ENCODE results near the gene APOM.
A peak's percentile ranks its signal among the peaks of the same experiment; 100 is the strongest.

Gene APOM

GRCh38 chr6:31681135-31681671, 25.5 kb downstream of the APOM start:
- DNase-seq, result peak; percentile 54

GRCh38 chr6:31683591-31683990, 27.9 kb downstream of the APOM start:
- DNase-seq, result no peak

- no peak for DNase-seq
Measured at GRCh38 chr6:31686483-31686882, 30.8 kb downstream of the APOM start.

GRCh38 chr6:31687321-31687720, 31.6 kb downstream of the APOM start:
- no peak for DNase-seq

GRCh38 chr6:31687860-31688693, 32.4 kb downstream of the APOM start:
- DNase-seq, result no peak

- DNase-seq, result no peak
Measured at GRCh38 chr6:31689249-31690110, 33.8 kb downstream of the APOM start.

- no peak for DNase-seq
Measured at GRCh38 chr6:31690231-31691077, 34.8 kb downstream of the APOM start.

- DNase-seq, result no peak
Measured at GRCh38 chr6:31691078-31691463, 35.4 kb downstream of the APOM start.

- DNase-seq, result no peak
Measured at GRCh38 chr6:31691564-31692108, 35.9 kb downstream of the APOM start.

- no peak for DNase-seq
Measured at GRCh38 chr6:31692353-31692752, 36.7 kb downstream of the APOM start.

- DNase-seq, result no peak
Measured at GRCh38 chr6:31692886-31693285, 37.2 kb downstream of the APOM start.

GRCh38 chr6:31693535-31693934, 37.8 kb downstream of the APOM start:
- no peak for DNase-seq

- DNase-seq, result no peak
Measured at GRCh38 chr6:31697555-31697954, 41.9 kb downstream of the APOM start.

GRCh38 chr6:31700740-31701401, 45.2 kb downstream of the APOM start:
- no peak for DNase-seq

- no peak for DNase-seq
Measured at GRCh38 chr6:31701666-31702404, 46.1 kb downstream of the APOM start.

- no peak for DNase-seq
Measured at GRCh38 chr6:31702405-31702818, 46.7 kb downstream of the APOM start.

- peak; percentile 99 for DNase-seq
Measured at GRCh38 chr6:31702819-31703716, 47.4 kb downstream of the APOM start, which contains the start of gene ABHD16A. Gene ABHD16A, minus strand, starts transcription at chr6:31703324. Its CDS starts 43 bp downstream, at chr6:31703281.

GRCh38 chr6:31705931-31706330, 50.2 kb downstream of the APOM start:
- DNase-seq, result no peak

- no peak for DNase-seq
Measured at GRCh38 chr6:31706599-31706998, 50.9 kb downstream of the APOM start, which contains the start of gene LY6G6F. Gene LY6G6F, plus strand, starts transcription at chr6:31706866. Its CDS starts 41 bp downstream, at chr6:31706907.

GRCh38 chr6:31707701-31708100, 52.0 kb downstream of the APOM start:
- no peak for DNase-seq
